SJSA1 (cell line): ENCODE measurements around the gene MYH9. TPM values are rescaled to one million over a fixed set of nuclear protein-coding genes. Genes with fewer than 3 reads are reported as not detected.

ENCODE experiments used
- DNase-seq, 2 experiments: peaks; one replicate each; pipeline ENCODE4 v3.0.0-alpha.2; 2015 to 2020; ENCODE audit warnings: low spot score in 2 of 2, low read depth in 1 of 2
- H3K27ac ChIP-seq: fragments of 250-450 bp; sonication (Bioruptor Pico); 2 replicates; pipeline ENCODE4 v1.5.1; 2020; ENCODE audit warnings: mild to moderate bottlenecking, moderate library complexity
- H3K27me3 ChIP-seq: fragments of 250-450 bp; sonication (Bioruptor Pico); replicated peaks from 2 replicates; pipeline ENCODE4 v1.5.1; 2020; ENCODE audit warnings: mild to moderate bottlenecking, moderate library complexity
- H3K36me3 ChIP-seq: fragments of 250-450 bp; sonication (Bioruptor Pico); 2 replicates; pipeline ENCODE4 v1.5.1; 2020; ENCODE audit warnings: mild to moderate bottlenecking
- H3K4me1 ChIP-seq: fragments of 250-450 bp; sonication (Bioruptor Pico); replicated peaks from 2 replicates; pipeline ENCODE4 v1.6.1; 2021; ENCODE audit warnings: mild to moderate bottlenecking
- H3K4me3 ChIP-seq: fragments of 250-450 bp; sonication (Bioruptor Pico); 2 replicates; pipeline ENCODE4 v1.5.1; 2020; ENCODE audit warnings: mild to moderate bottlenecking
- H3K9me3 ChIP-seq: fragments of 250-450 bp; sonication (Bioruptor Pico); replicated peaks from 2 replicates; pipeline ENCODE4 v1.5.1; 2020; ENCODE audit warnings: mild to moderate bottlenecking
- total RNA-seq: library from RNA; depleted of rRNA; stranded (reverse); fragments of >200 nt; shearing (Covaris generic); gene quantifications from 2 replicates; pipeline ENCODE4 v1.2.3, GENCODE V29; 2014

Gene MYH9
- total RNA-seq, 1 experiment from 2014 or later, result 668 TPM

DNA sequence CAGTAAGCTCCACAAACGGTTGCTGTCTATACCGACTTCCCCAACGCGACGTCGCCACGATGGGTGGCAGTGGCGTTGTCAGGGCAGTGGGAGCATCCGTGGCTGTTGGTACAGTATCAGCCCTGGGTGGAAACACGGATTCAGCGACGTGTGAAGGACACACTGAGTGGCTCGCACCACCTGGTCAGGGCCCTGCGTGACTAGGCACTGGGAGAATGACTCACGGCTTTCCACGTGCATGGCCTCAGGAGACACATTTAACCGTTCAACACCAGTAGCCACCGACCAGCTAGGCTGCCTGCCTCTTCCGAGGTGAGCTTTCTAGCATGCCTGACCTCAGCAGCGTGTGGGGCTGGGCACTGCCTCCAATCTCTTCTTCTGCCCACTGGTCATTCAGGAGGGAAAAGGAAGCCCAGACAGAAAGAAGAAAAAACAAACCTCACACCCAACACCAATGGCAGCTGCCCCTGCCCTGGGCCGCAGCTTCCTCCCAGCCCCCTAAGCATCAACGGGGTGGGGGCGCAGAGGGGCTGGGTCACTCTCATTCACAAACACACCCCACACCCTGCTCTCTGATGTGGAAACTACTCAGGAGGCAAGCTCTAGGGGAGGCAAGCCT, 59.0 kb downstream of the MYH9 start:
- no peaks in the 10 kb centered on the region for H3K27me3 ChIP-seq
- peak; percentile 81 to 90 for DNase-seq
- no peaks in the 10 kb centered on the region for H3K9me3 ChIP-seq
- H3K36me3 ChIP-seq, result peaks cover 87% of the 10 kb centered on the region
- H3K4me3 ChIP-seq, result no peak overlapping the region
- peak overlapping the region; percentile 98 for H3K27ac ChIP-seq
- H3K4me1 ChIP-seq, result peaks cover 98% of the 10 kb centered on the region

DNA sequence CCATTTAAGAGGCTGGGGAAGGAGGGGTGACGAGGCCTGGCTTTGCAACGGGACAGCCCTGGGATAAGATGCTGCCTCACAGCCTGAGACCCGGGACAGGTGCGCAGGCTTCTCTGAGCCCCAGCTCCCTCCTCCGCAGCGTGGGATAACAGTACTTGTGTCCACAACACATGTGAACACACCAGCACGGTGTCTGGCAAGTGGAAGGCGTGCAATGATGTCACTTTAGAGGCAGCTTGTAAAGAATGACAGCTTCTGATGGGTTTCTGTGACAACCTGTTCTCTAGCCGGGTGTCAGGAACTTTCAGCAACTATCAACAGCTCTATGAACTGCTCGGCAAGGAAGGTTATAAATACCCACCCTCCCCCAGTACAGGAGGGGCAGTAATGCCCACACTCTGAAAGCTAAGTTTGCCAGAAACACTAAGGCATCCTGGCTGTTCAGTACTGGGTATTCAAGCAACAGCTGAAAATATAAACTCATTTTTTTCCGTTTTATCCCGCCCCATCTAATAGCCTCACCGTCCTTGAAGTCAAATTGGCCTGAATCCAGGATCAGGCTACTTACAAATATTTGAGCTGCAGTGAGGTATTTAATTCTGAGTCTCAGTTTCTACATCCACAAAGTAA, 59.7 kb downstream of the MYH9 start:
- Histone ChIP-seq H3K27ac (peak overlapping the region; percentile 98), H3K4me3 (no peak overlapping the region), H3K9me3 (no peaks in the 10 kb centered on the region), H3K36me3 (peaks cover 88% of the 10 kb centered on the region), H3K27me3 (no peaks in the 10 kb centered on the region), H3K4me1 (peaks cover 98% of the 10 kb centered on the region)
- no peak for DNase-seq

DNA sequence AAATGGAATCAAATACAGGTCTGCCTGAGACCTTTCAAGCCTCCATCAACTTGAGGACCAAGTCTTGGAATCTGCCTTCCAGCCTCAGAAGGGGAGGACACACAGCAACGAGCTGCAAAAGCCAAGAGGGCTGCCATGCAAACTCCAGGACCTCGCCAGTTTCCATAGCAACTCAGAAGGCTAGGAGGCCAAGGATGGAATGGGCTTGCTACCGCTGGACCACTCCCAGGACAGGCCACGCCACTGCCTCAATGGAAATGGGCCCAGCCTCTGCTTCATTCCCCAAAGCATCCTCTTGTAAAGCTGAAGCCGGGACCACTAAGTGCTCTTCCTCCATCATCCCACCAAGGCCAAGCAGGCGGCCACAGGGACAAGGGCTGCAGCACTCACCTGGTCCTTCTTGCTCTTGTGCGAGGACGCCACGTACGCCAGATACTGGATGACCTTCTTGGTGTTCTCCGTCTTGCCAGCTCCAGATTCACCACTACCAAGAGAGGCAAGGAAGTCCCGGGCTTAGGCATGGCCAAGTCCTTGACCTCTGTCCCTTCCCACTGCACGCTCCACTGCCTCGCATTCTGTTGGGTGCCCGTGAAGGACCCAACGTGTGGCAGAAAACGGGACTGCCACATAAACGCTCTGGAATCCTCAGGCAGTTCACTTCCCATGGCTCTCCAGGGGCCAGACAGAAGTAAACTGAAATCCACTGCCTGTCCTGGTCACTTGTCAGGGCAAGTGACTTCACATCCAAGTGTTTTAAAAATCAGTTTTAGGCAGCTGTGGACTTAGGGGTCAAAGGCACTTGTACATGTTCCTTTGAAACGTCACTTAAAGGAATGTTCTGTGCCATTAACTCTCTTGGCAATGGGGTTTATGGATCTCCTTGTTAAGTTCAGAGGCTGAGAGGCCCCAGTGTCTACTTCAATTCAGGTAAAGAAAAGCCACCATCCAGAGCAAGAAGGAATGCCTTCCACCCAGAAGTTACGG, 61.3 kb downstream of the MYH9 start:
- no peak overlapping the region for H3K4me3 ChIP-seq
- H3K36me3 ChIP-seq, result peaks cover 95% of the 10 kb centered on the region
- H3K27me3 ChIP-seq, result no peaks in the 10 kb centered on the region
- H3K27ac ChIP-seq, result no peak overlapping the region
- no peaks in the 10 kb centered on the region for H3K9me3 ChIP-seq
- no peak for DNase-seq
- H3K4me1 ChIP-seq, result peaks cover 85% of the 10 kb centered on the region

DNA sequence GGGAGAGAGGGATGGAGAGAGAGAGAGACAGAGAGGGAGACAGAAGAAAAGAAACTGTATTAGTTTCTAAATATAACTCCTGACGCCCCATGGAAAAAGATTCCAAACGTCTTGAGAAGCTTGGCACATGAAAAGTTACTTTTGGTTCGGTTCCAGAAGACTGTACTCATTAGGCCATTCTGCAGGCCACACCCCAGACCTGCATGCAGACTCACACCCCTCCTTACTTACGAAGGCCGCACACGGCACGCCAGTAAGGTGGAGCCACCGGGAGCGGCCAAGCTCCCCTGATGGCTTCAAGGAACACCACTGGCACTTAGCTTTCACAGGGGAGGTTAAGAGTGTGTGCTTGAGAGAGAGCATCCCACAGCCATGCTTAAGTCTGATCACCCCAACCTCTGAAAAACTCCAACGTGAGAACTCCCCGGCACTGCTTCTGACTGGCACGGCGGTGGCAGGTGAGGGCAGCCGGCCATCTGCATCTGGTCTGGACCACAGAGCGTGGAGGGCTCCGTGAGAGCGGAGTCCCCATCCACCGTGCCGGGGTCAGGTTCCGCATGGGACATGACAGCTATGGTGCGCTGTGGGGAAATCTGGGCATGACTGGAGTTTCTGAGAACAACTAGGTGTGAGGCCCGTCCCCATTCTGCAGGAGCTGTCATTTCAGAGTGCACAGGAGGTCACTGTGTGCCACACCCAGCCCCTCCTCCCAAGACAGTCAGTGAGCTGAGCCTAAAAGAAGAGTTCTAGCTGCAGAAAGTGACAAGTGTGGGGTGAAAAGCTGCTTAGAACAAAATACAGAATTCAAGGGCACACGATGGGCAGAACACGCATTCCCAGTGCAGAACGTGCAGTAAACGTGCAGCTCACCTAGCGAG, 62.4 kb downstream of the MYH9 start:
- H3K36me3 ChIP-seq, result peaks cover 95% of the 10 kb centered on the region
- H3K4me3 ChIP-seq, result no peak overlapping the region
- H3K9me3 ChIP-seq, result no peaks in the 10 kb centered on the region
- peak; percentile 80 to 83 for DNase-seq
- H3K27me3 ChIP-seq, result no peaks in the 10 kb centered on the region
- H3K4me1 ChIP-seq, result peaks cover 74% of the 10 kb centered on the region
- peak overlapping the region; percentile 85 for H3K27ac ChIP-seq

- no peaks in the 10 kb centered on the region for H3K9me3 ChIP-seq
- H3K27ac ChIP-seq, result peak overlapping the region; percentile 85
- no peak for DNase-seq
- H3K27me3 ChIP-seq, result no peaks in the 10 kb centered on the region
- no peak overlapping the region for H3K4me3 ChIP-seq
- peaks cover 97% of the 10 kb centered on the region for H3K36me3 ChIP-seq
- peaks cover 65% of the 10 kb centered on the region for H3K4me1 ChIP-seq
Observed at GRCh38 chr22:36324414-36324813, 63.4 kb downstream of the MYH9 start.

DNA sequence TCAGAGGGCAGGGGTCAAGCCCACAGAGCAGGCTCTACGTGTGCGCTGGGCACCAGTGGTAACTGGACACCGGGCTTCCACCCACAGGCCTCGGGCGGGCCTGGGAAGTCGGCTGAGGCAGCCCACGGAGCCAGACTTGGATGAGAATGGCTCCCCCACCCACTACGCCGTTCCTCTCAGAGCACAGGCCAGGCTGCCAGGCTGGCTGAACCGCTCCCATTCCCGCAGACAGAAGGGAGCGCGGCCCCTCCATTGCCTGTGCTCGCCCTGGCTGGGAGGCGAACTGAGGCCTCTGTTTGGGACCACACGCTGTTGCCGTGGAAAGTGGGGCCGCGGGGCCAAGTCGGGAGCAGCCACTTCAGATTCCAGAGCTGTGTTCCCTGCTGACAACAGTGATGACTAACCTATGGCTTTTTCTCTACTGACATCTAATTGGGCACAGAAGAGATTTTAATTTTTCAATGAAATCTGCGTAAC, 63.9 kb downstream of the MYH9 start:
- Histone ChIP-seq H3K9me3 (no peaks in the 10 kb centered on the region), H3K36me3 (peaks cover 100% of the 10 kb centered on the region), H3K4me1 (peaks cover 61% of the 10 kb centered on the region), H3K27ac (peak overlapping the region; percentile 85), H3K4me3 (no peak overlapping the region), H3K27me3 (no peaks in the 10 kb centered on the region)
- DNase-seq, result peak; percentile 59 to 75

DNA sequence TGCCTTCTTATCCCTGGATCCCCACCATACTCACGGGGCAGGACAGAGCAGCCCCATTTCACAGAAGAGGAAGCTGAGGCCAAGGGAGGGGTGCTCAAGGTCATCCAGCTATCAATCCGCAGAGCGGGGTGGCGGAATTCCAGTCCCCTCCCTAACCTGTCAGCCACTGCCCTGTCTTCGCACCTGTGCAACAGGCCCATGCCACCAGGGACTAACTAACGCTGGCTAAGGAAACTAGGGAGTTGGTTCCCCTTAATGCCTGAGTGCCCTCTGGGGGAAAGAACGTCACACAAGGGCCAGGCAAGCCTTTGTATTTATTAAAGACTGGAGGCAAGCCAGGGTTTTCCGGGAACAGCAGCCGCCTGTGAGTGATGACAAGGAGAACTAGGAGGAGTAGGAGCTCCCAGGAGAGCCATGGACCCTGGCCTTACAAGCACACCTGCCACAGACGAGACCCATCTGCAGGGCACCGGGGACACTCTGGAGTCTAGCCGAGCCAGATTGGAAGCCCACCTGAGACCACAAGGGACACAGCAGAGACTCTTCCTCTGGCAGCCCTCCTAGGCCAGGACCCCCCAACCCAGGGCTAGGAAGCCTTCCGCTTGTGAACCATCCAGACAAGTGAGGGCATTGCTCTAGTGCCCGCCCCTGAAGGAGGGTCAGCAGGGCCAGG, 64.4 kb downstream of the MYH9 start:
- peak in 1 of 2 experiments; percentile 47 for DNase-seq
- H3K27ac ChIP-seq, result peak overlapping the region; percentile 85
- H3K4me3 ChIP-seq, result no peak overlapping the region
- H3K27me3 ChIP-seq, result no peaks in the 10 kb centered on the region
- peaks cover 55% of the 10 kb centered on the region for H3K4me1 ChIP-seq
- no peaks in the 10 kb centered on the region for H3K9me3 ChIP-seq
- H3K36me3 ChIP-seq, result peaks cover 100% of the 10 kb centered on the region

DNA sequence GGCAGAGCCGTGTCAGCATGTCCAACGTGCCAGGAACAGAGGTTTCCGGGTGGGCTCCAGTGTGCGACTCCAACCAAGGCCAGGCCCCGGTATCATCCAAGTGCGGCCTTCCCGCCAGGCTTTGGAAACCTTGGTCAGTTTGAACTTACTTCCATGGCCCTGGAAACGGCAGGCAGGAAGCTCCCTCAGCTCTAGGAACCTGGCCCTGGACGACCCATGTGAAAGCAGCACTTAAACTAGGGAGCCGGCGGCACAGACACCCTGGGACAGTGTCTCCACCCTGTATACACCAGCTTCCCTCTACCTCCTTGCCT, 65.2 kb downstream of the MYH9 start:
- no peaks in the 10 kb centered on the region for H3K27me3 ChIP-seq
- DNase-seq, result no peak
- H3K36me3 ChIP-seq, result peaks cover 100% of the 10 kb centered on the region
- H3K4me1 ChIP-seq, result peaks cover 48% of the 10 kb centered on the region
- H3K9me3 ChIP-seq, result no peaks in the 10 kb centered on the region
- no peak overlapping the region for H3K4me3 ChIP-seq
- H3K27ac ChIP-seq, result no peak overlapping the region

DNA sequence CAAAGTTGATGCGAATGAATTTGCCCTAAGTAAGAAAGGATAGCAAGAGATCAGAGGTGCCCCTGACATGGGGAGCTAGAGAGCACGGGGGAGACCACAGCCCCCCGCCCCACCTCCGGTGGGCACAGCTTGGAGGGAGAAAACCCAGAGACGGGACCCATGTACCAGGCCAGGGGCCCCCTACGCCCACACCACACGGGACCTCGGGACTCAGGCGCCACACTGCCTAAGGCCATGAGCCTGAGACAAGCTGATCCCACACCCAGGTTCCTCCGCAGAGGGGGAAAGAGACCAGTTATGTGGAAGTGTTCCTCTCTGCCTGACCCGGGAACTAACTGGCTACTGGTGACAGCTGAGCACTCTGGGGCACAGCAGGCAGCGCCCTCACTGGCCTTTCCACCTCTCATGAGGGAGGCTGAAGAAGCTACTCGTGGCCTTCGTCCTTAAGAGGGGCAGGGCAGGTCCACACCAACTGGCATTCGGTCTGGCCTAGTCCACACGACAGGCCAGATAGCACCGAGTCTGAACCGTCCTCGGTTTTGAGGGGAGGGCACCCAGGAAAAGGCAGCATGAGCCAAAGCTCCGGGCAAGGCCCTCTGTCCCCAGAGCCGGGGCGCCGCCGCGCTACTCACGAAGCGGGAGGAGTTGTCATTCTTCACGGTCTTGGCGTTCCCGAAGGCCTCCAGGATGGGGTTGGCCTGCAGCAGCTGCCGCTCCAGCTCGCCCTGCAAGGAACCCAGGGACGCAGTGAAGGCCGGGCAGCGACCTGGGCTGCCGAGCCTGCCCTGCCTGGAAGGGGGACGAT, 65.8 kb downstream of the MYH9 start:
- DNase-seq, result no peak
- Histone ChIP-seq H3K9me3 (no peaks in the 10 kb centered on the region), H3K27me3 (no peaks in the 10 kb centered on the region), H3K4me1 (peaks cover 42% of the 10 kb centered on the region), H3K4me3 (no peak overlapping the region), H3K36me3 (peaks cover 100% of the 10 kb centered on the region), H3K27ac (no peak overlapping the region)

- Histone ChIP-seq H3K4me1 (peaks cover 28% of the 10 kb centered on the region), H3K9me3 (no peaks in the 10 kb centered on the region), H3K27me3 (no peaks in the 10 kb centered on the region), H3K27ac (no peak overlapping the region), H3K36me3 (peaks cover 100% of the 10 kb centered on the region), H3K4me3 (no peak overlapping the region)
- no peak for DNase-seq
Observed at GRCh38 chr22:36320553-36320952, 67.2 kb downstream of the MYH9 start.

DNA sequence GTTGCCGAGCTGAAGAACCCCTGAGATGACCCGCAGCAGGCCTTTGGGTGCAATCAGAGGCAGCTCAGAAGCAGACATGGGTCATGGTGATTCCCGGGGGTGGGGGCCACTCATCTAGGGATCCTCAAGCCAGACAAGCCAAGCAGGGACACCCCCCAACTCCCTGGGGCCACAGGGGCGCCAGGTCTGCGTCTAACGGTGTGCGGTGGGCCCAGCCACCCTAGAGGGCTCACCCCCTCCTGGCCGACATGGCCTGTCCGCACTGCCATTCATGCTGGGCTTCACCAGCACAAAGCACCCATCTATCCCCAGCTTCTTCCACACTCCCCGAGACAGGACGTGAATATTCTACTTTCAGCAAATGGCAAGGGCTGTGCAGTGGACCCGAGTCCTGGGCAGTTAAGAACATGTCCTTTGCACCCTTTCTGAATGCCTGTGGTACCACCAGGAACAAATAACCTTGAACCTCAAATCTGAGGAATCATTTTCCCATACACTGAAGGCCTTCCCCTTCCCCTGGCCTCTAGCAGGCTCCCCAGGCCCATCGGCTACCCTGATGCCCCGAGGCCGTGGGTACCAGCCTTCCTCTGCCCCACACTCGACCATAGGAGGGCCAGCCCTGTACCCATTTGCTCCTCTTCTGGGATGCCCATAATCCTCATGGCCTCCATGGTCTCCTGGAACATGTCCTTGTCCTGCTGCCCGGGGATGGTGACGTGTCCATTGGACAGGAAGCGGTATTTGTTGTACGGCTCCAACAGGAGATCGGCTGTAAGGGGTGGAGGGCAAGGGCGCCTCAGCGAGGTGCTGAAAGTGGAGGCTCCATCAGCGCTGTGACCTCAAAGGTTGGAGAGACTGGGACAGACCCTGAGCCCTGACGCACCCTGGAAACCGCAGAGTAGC, 67.9 kb downstream of the MYH9 start:
- no peak overlapping the region for H3K4me3 ChIP-seq
- DNase-seq, result no peak
- no peaks in the 10 kb centered on the region for H3K27me3 ChIP-seq
- H3K27ac ChIP-seq, result no peak overlapping the region
- H3K36me3 ChIP-seq, result peaks cover 100% of the 10 kb centered on the region
- peaks cover 20% of the 10 kb centered on the region for H3K4me1 ChIP-seq
- H3K9me3 ChIP-seq, result no peaks in the 10 kb centered on the region
